ENCODE measurements around the gene OOSP3. TPM values are rescaled to one million over a fixed set of nuclear protein-coding genes. Genes with fewer than 3 reads are reported as not detected.

The OOSP3 gene
- total and polyA plus RNA-seq, 9 donors = not detected

DNA sequence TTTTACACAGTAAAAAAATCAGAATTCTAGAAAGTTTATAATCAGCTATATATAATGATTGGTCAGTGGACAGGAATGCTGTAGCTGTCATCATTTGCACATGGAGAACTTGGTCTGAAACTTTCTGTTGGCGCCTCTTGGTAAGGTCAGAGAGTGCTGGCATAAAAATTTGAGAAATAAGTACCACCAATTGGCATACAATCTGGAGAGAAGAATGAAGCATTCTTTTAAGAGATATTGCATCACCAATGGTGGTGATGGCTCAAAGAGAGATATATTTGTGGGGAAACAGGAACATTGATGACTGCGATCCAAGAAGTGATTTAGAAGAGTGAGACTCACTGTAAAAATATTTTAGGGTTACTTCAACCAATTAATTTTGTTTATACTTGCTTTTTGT, 39.9 kb downstream of the OOSP3 start:
- no peaks in the 10 kb centered on the region for H3K36me3 ChIP-seq
- H3K27me3 ChIP-seq = no peaks in the 10 kb centered on the region
- no peak overlapping the region for H3K4me3 ChIP-seq
- no peak overlapping the region for H3K27ac ChIP-seq
- no peak for TF ChIP-seq POLR2A (IDR thresholded peaks at IDR 0.05)
- TF ChIP-seq, protein P1, sequence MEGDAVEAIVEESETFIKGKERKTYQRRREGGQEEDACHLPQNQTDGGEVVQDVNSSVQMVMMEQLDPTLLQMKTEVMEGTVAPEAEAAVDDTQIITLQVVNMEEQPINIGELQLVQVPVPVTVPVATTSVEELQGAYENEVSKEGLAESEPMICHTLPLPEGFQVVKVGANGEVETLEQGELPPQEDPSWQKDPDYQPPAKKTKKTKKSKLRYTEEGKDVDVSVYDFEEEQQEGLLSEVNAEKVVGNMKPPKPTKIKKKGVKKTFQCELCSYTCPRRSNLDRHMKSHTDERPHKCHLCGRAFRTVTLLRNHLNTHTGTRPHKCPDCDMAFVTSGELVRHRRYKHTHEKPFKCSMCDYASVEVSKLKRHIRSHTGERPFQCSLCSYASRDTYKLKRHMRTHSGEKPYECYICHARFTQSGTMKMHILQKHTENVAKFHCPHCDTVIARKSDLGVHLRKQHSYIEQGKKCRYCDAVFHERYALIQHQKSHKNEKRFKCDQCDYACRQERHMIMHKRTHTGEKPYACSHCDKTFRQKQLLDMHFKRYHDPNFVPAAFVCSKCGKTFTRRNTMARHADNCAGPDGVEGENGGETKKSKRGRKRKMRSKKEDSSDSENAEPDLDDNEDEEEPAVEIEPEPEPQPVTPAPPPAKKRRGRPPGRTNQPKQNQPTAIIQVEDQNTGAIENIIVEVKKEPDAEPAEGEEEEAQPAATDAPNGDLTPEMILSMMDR (IDR thresholded peaks at IDR 0.05) = no peak
- no peak for TF ChIP-seq EP300 (IDR thresholded peaks at IDR 0.05)
- intact Hi-C loops (cut with DNase I) = no loop called here
- WGBS, 3 donors = 94% methylated on average over 2 of the region's 2 CpGs
- DNase-seq = no peak
- no peaks in the 10 kb centered on the region for H3K4me1 ChIP-seq (ENCODE audit: insufficient read depth)
- H3K9me3 ChIP-seq = peaks cover 0 to 14% of the 10 kb centered on the region in 2 donors

DNA sequence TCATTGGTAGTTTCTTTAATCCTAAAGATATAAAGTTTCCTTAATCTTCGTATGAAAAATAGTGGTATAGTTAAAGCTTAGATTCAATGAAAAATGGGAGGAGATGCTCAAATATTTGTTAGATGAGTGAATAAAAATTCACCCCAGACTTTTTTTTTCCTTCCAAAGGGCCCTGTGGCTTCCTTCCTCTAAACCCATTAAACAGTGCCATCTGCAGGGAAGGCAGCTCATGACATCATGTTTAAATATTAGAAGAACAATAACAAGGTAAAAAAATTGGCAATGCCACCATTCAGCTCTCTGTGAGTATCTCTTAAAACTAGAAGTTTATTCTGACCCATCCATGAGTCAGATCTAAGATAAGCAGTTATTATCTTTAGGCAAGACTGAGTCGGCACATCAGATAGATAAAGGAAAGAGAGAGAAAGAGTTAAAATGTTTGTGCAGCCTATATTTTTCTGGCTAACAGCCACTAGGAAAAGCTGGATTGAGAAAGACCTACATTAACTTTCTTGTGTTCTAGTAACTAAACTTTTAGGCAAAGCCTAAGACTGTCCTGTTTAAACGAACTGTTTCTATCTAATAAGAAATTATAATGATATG, 40.5 kb downstream of the OOSP3 start:
- peaks cover 0 to 18% of the 10 kb centered on the region in 2 donors for H3K9me3 ChIP-seq
- no peak for DNase-seq
- no peaks in the 10 kb centered on the region for H3K36me3 ChIP-seq
- 42 to 47% (median 47%) methylated on average over 3 of the region's 3 CpGs for WGBS, 3 donors
- H3K4me1 ChIP-seq (ENCODE audit: insufficient read depth) = no peaks in the 10 kb centered on the region
- H3K27me3 ChIP-seq = no peaks in the 10 kb centered on the region
- H3K4me3 ChIP-seq = no peak overlapping the region
- H3K27ac ChIP-seq = no peak overlapping the region
- TF ChIP-seq EP300 (IDR thresholded peaks at IDR 0.05) (no peak), POLR2A (IDR thresholded peaks at IDR 0.05) (no peak)
- intact Hi-C loops (cut with DNase I) = no loop called here

DNA sequence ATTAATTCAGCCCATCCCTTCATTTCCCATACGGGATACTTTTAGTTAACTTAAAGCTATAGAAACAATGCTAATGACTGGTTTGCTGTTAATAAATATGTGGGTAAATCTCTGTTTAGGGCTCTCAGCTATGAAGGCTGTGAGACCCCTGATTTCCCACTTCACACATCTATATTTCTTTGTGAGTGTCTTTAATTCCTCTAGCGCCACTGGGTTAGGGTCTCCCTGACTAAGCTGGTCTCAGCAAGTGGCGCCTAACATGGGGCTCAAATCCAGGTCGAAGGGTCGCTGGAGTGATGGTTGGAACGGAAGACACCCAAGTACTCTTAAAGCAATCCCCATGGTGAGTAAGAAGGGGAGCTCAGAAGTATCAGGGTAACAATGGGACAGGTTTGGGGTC, 45.2 kb downstream of the OOSP3 start:
- DNase-seq = no peak
- no peak for TF ChIP-seq POLR2A (IDR thresholded peaks at IDR 0.05)
- TF ChIP-seq, protein P1 (IDR thresholded peaks at IDR 0.05) = no peak
- TF ChIP-seq EP300 (IDR thresholded peaks at IDR 0.05) = no peak
- Histone ChIP-seq H3K4me1 (ENCODE audit: insufficient read depth) (no peaks in the 10 kb centered on the region), H3K27ac (no peak overlapping the region), H3K4me3 (no peak overlapping the region), H3K36me3 (no peaks in the 10 kb centered on the region), H3K27me3 (no peaks in the 10 kb centered on the region), H3K9me3 (peaks cover 0 to 18% of the 10 kb centered on the region in 2 donors)
- intact Hi-C loops (cut with DNase I) = no loop called here
- WGBS, 3 donors = 95% methylated on average over 6 of the region's 6 CpGs

DNA sequence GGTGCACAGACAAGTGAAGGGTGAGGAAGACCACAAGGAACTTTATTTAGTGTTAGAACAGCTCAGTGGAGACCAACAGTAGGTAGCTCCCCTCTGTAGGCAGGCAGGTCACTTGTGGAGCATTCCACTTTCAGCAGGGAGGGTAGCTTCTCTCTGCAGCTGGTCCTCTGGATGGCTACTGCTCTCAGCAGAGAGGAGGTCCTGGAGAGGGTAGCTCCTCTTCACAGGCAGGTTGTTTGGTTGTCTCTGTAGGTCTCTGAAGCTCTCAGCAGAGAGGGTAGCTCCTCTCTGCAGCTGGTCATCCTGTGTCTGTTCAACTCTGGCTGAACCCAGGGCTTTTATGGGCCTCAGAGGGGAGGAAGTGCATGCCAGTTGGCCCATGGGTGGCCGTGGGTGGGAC, 53.1 kb downstream of the OOSP3 start:
- H3K36me3 ChIP-seq = no peaks in the 10 kb centered on the region
- H3K4me1 ChIP-seq (ENCODE audit: insufficient read depth) = no peaks in the 10 kb centered on the region
- peaks cover 0 to 5% of the 10 kb centered on the region in 2 donors for H3K9me3 ChIP-seq
- intact Hi-C loops (cut with DNase I) = no loop called here
- H3K27me3 ChIP-seq = no peaks in the 10 kb centered on the region
- no peak for TF ChIP-seq EP300 (IDR thresholded peaks at IDR 0.05)
- H3K4me3 ChIP-seq = no peak overlapping the region
- WGBS, 3 donors = 71 to 82% (median 79%) methylated on average over 1 of the region's 1 CpG
- no peak overlapping the region for H3K27ac ChIP-seq
- DNase-seq = no peak

DNA sequence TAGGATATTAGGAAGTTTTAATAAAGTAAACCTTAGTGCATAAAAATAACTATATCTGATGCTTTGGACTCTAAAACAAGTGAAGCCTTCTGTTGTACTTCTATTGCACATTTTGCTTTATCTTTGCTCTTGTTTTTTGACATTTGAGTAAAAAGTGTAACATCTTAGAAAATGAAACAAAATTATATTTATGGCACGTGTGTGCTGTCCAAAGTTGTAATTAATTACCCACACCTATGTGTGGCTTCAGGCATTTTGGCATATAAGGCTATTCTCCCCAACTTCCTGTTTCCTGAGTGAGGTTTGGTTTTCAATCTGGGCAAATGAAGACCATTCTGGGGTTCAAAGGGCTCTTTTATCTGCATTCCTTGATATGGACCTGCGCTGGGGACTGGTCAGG, 59.5 kb downstream of the OOSP3 start, which contains the start of gene OOSP1:
OOSP1 (plus strand) TSS at position 301 of the 400 bp plus-strand sequence; CDS start at position 324, 23 bp downstream.
- intact Hi-C loops (cut with DNase I) = no loop called here
- H3K27me3 ChIP-seq = no peaks in the 10 kb centered on the region
- H3K9me3 ChIP-seq = no peaks in the 10 kb centered on the region
- H3K4me3 ChIP-seq = no peak within 1 kb of the TSS
- no peaks in the 10 kb centered on the region for H3K36me3 ChIP-seq
- WGBS, 3 donors = 51 to 60% (median 56%) methylated on average over 2 of the region's 2 CpGs
- no peaks in the 10 kb centered on the region for H3K4me1 ChIP-seq (ENCODE audit: insufficient read depth)
- no peak for TF ChIP-seq EP300 (IDR thresholded peaks at IDR 0.05)
- TF ChIP-seq, protein P1 (IDR thresholded peaks at IDR 0.05) = no peak
- no peak for TF ChIP-seq POLR2A (IDR thresholded peaks at IDR 0.05)
- no peak within 1 kb of the TSS for H3K27ac ChIP-seq
- no peak for DNase-seq

Measured in ovary (tissue), 9 donors.